ENCODE results near the gene TMEM204. TPM values are rescaled to one million over a fixed set of nuclear protein-coding genes. Genes with fewer than 3 reads are reported as not detected.

TMEM204 gene
- total and polyA plus RNA-seq, 2 donors (not counting 1 experiment from before 2014, with no cell fraction given), result 0.27 to 2.7 TPM

DNA sequence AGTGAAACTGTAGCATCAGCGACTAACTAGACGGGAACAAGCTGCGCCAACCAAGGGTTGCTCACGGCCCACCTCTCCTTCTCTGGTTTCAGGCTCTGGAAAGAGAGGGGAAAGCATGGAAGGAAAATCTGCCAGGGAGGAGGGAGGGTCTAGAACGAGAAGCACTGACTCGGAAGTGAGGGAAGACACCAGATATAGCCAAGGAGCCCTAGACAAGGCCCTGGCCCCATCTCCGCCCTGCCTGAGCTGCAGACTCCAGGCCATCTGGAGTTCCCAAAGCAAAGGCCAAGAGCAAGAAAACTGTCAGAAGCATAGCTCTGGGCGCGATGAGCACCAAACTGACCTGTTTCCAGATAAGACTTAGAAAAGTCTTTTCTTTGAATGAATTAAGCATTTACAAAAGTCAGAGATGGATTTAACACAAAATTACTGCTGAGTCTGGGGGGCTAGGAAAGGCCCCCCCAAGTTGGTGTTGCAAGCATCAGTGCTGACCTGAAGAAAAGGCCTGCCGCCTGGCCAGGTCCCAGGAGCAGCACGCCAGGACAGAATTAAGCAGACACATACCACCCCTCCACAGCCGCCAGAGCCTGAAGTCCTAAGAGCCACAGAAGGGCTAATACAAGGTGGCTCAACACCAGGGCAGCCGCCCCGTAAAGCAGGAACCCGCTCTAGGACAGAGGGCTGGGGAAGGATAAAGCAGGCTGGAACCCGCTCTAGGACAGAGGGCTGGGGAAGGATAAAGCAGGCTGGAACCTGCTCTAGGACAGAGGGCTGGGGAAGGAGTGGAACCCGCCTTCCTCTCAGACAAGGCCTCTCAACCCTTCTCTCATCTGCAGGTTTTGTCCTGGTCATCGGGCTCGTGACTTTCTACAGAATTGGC is 20.7 kb downstream of the TMEM204 start:
- Mint-ChIP-seq H3K27ac (no peak overlapping the region), H3K4me3 (no peak overlapping the region), H3K9me3 (ENCODE audit: insufficient read depth) (no peaks in the 10 kb centered on the region), H3K27me3 (no peaks in the 10 kb centered on the region), H3K4me1 (no peaks in the 10 kb centered on the region)
- intact Hi-C loops (cut with micrococcal nuclease), result no loop called here
- no peak overlapping the region for H2AFZ ChIP-seq (ENCODE audit: insufficient read depth, low read depth, low read length, poor library complexity, severe bottlenecking)
- H3K27me3 ChIP-seq (replicated peaks in 1 of 4; ENCODE audit: control extremely low read depth in 1 of 4, control insufficient read depth in 3 of 4, insufficient read depth in 4 of 4, low read length in 3 of 4), result no peaks in the 10 kb centered on the region
- DNase-seq (no peak), ATAC-seq (ENCODE audit: low read depth) (no peak)
- H3K4me1 ChIP-seq (ENCODE audit: control insufficient read depth in 2 of 2, insufficient read depth in 2 of 2, low read length in 2 of 2), result no peaks in the 10 kb centered on the region
- ChIA-PET POLR2A (no interaction called here), CTCF (no interaction called here)
- no peaks in the 10 kb centered on the region for H4K20me1 ChIP-seq (ENCODE audit: control insufficient read depth, insufficient read depth, low read length, poor library complexity, severe bottlenecking)
- H3K4me3 ChIP-seq (ENCODE audit: control extremely low read depth in 1 of 5, extremely low read depth in 1 of 5, insufficient read depth in 1 of 5, low read depth in 2 of 5, low read length in 4 of 5), result no peak overlapping the region
- H3K4me2 ChIP-seq (replicated peaks; ENCODE audit: low read depth, low read length, poor library complexity, severe bottlenecking), result no peak overlapping the region
- H3K9ac ChIP-seq (ENCODE audit: low read length), result no peak overlapping the region
- no peaks in the 10 kb centered on the region for H3K36me3 ChIP-seq (replicated peaks in 1 of 2; ENCODE audit: control extremely low read depth in 1 of 2, control insufficient read depth in 1 of 2, extremely low read depth in 1 of 2, insufficient read depth in 2 of 2, low read length in 1 of 2)
- 96% methylated on average over 13 of the region's 19 CpGs for WGBS (ENCODE audit: insufficient coverage)
- H3K27ac ChIP-seq (ENCODE audit: low read length in 2 of 2), result no peak overlapping the region
- H3K9me3 ChIP-seq (ENCODE audit: control extremely low read depth in 1 of 3, control insufficient read depth in 2 of 3, insufficient read depth in 1 of 3, low read length in 2 of 3), result no peaks in the 10 kb centered on the region
- no peaks in the 10 kb centered on the region for H3K79me2 ChIP-seq (ENCODE audit: control insufficient read depth, insufficient read depth, low read length)
- TF ChIP-seq, protein P1, sequence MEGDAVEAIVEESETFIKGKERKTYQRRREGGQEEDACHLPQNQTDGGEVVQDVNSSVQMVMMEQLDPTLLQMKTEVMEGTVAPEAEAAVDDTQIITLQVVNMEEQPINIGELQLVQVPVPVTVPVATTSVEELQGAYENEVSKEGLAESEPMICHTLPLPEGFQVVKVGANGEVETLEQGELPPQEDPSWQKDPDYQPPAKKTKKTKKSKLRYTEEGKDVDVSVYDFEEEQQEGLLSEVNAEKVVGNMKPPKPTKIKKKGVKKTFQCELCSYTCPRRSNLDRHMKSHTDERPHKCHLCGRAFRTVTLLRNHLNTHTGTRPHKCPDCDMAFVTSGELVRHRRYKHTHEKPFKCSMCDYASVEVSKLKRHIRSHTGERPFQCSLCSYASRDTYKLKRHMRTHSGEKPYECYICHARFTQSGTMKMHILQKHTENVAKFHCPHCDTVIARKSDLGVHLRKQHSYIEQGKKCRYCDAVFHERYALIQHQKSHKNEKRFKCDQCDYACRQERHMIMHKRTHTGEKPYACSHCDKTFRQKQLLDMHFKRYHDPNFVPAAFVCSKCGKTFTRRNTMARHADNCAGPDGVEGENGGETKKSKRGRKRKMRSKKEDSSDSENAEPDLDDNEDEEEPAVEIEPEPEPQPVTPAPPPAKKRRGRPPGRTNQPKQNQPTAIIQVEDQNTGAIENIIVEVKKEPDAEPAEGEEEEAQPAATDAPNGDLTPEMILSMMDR (IDR thresholded peaks at IDR 0.05), result no peak

DNA sequence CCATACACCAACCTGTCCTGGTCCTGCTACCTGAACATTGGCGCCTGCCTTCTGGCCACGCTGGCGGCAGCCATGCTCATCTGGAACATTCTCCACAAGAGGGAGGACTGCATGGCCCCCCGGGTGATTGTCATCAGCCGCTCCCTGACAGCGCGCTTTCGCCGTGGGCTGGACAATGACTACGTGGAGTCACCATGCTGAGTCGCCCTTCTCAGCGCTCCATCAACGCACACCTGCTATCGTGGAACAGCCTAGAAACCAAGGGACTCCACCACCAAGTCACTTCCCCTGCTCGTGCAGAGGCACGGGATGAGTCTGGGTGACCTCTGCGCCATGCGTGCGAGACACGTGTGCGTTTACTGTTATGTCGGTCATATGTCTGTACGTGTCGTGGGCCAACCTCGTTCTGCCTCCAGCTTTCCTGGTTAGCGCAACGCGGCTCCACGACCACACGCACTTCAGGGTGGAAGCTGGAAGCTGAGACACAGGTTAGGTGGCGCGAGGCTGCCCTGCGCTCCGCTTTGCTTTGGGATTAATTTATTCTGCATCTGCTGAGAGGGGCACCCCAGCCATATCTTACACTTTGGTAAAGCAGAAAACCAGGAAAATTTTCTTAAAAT is 21.5 kb downstream of the TMEM204 start:
- Histone ChIP-seq H3K27me3 (replicated peaks in 1 of 4; ENCODE audit: control extremely low read depth in 1 of 4, control insufficient read depth in 3 of 4, insufficient read depth in 4 of 4, low read length in 3 of 4) (no peaks in the 10 kb centered on the region), H3K4me2 (replicated peaks; ENCODE audit: low read depth, low read length, poor library complexity, severe bottlenecking) (no peak overlapping the region), H3K79me2 (ENCODE audit: control insufficient read depth, insufficient read depth, low read length) (no peaks in the 10 kb centered on the region), H3K4me3 (ENCODE audit: control extremely low read depth in 1 of 5, extremely low read depth in 1 of 5, insufficient read depth in 1 of 5, low read depth in 2 of 5, low read length in 4 of 5) (no peak overlapping the region), H3K9ac (ENCODE audit: low read length) (no peak overlapping the region), H3K27ac (ENCODE audit: low read length in 2 of 2) (no peak overlapping the region), H3K36me3 (replicated peaks in 1 of 2; ENCODE audit: control extremely low read depth in 1 of 2, control insufficient read depth in 1 of 2, extremely low read depth in 1 of 2, insufficient read depth in 2 of 2, low read length in 1 of 2) (no peaks in the 10 kb centered on the region), H3K4me1 (ENCODE audit: control insufficient read depth in 2 of 2, insufficient read depth in 2 of 2, low read length in 2 of 2) (no peaks in the 10 kb centered on the region), H4K20me1 (ENCODE audit: control insufficient read depth, insufficient read depth, low read length, poor library complexity, severe bottlenecking) (no peaks in the 10 kb centered on the region), H2AFZ (ENCODE audit: insufficient read depth, low read depth, low read length, poor library complexity, severe bottlenecking) (no peak overlapping the region), H3K9me3 (ENCODE audit: control extremely low read depth in 1 of 3, control insufficient read depth in 2 of 3, insufficient read depth in 1 of 3, low read length in 2 of 3) (no peaks in the 10 kb centered on the region)
- ChIA-PET POLR2A (no interaction called here), CTCF (no interaction called here)
- Mint-ChIP-seq H3K4me1 (no peaks in the 10 kb centered on the region), H3K27ac (no peak overlapping the region), H3K9me3 (ENCODE audit: insufficient read depth) (no peaks in the 10 kb centered on the region), H3K4me3 (no peak overlapping the region), H3K27me3 (no peaks in the 10 kb centered on the region)
- TF ChIP-seq, protein P1 (IDR thresholded peaks at IDR 0.05), result no peak
- no peak for TF ChIP-seq EZH2 (IDR thresholded peaks at IDR 0.05; ENCODE audit: borderline replicate concordance, insufficient read depth, low read depth, low read length, poor library complexity, severe bottlenecking)
- ATAC-seq (ENCODE audit: low read depth), result no peak
- no peak for DNase-seq
- intact Hi-C loops (cut with micrococcal nuclease), result no loop called here
- 94% methylated on average over 30 of the region's 34 CpGs for WGBS (ENCODE audit: insufficient coverage)
